NCI-H2081 (cell line): ENCODE data around the gene WDR82.
"Not testable (repeated sequence)": the region's sequence is repeated elsewhere in the genome, so short reads cannot be mapped to it uniquely, and the experiment has no call there.

Experiments
- DNase-seq, 2 experiments: peaks; one replicate each; lab custom pipeline; 2025; lab: John Stamatoyannopoulos, UW

The WDR82 gene

GRCh38 chr3:52289747-52290595, 11.5 kb upstream of the WDR82 start:
- DNase-seq, result no peak

- no peak for DNase-seq
Observed at GRCh38 chr3:52289338-52289746, 10.9 kb upstream of the WDR82 start.

- no peak for DNase-seq
Observed at GRCh38 chr3:52288674-52289073, 10.2 kb upstream of the WDR82 start.

- DNase-seq, result no peak
Observed at GRCh38 chr3:52286777-52287110, 8.3 kb upstream of the WDR82 start.

- DNase-seq, result not testable (repeated sequence)
Observed at GRCh38 chr3:52284051-52284450, 5.6 kb upstream of the WDR82 start.

GRCh38 chr3:52283306-52283705, 4.9 kb upstream of the WDR82 start:
- DNase-seq, result no peak

GRCh38 chr3:52281981-52282801, 3.7 kb upstream of the WDR82 start:
- DNase-seq, result no peak

- DNase-seq, result peak; percentile 13 to 51
Observed at GRCh38 chr3:52280050-52280461, 1.6 kb upstream of the WDR82 start.

GRCh38 chr3:52279596-52279995, 1.1 kb upstream of the WDR82 start:
- no peak for DNase-seq

- DNase-seq, result peak; percentile 33 to 42
Observed at GRCh38 chr3:52277972-52278509, 408 bp downstream of the WDR82 start.

GRCh38 chr3:52277071-52277964, 1.1 kb downstream of the WDR82 start:
- DNase-seq, result peak in 1 of 2 experiments; percentile 27

- DNase-seq, result not testable (repeated sequence)
Observed at GRCh38 chr3:52274781-52275180, 3.7 kb downstream of the WDR82 start.

- no peak for DNase-seq
Observed at GRCh38 chr3:52272831-52273230, 5.6 kb downstream of the WDR82 start.

GRCh38 chr3:52272172-52272571, 6.3 kb downstream of the WDR82 start:
- DNase-seq, result not testable (repeated sequence)

GRCh38 chr3:52270252-52270754, 8.1 kb downstream of the WDR82 start:
- no peak for DNase-seq

- no peak for DNase-seq
Observed at GRCh38 chr3:52269776-52270175, 8.7 kb downstream of the WDR82 start.

- no peak for DNase-seq
Observed at GRCh38 chr3:52268036-52268435, 10.4 kb downstream of the WDR82 start.

GRCh38 chr3:52265387-52265786, 13.1 kb downstream of the WDR82 start:
- no peak for DNase-seq

GRCh38 chr3:52262447-52262846, 16.0 kb downstream of the WDR82 start:
- no peak for DNase-seq

GRCh38 chr3:52259448-52259847, 19.0 kb downstream of the WDR82 start:
- no peak for DNase-seq

GRCh38 chr3:52259035-52259434, 19.4 kb downstream of the WDR82 start:
- no peak for DNase-seq

- DNase-seq, result no peak
Observed at GRCh38 chr3:52257911-52258310, 20.5 kb downstream of the WDR82 start.
